Cardiac fibroblast (primary cell): Measurements from ENCODE around the gene HIF1A.
"Not testable (repeated sequence)": the region's sequence is repeated elsewhere in the genome, so short reads cannot be mapped to it uniquely, and the experiment has no call there.

Experiments
- DNase-seq, 2 donors: peaks; one replicate each; pipeline versions ENCODE4 v3.0.0 to v3.0.0-alpha.2; 2010; ENCODE audit warnings: low read depth in 2 of 2
- H3K4me3 ChIP-seq, 2 donors: replicated peaks in 1 of 2; 1 replicate in 1 of 2; 2 replicates in 1 of 2; pipeline ENCODE4 v1.5.1; 2011; ENCODE audit warnings: low read depth in 2 of 2, low read length in 2 of 2, mild to moderate bottlenecking in 2 of 2, moderate library complexity in 1 of 2
- CTCF ChIP-seq: IDR thresholded peaks from one replicate; pipeline ENCODE4 v1.5.1; 2011; ENCODE audit warnings: low read depth, mild to moderate bottlenecking, low read length, inconsistent platforms

HIF1A gene

GRCh38 chr14:61705017-61705416, 9.7 kb downstream of the HIF1A start:
- peak in 1 of 2 donors; percentile 38 for DNase-seq
- peak overlapping the region in 1 of 2 donors; percentile 82 for H3K4me3 ChIP-seq

GRCh38 chr14:61706096-61706690, 10.9 kb downstream of the HIF1A start:
- no peak for TF ChIP-seq CTCF
- peak overlapping the region; percentile 21 to 35 for H3K4me3 ChIP-seq

More at GRCh38 chr14:61705017-61705416, 9.7 kb downstream of the HIF1A start:
- no peak for TF ChIP-seq CTCF

GRCh38 chr14:61707774-61708173, 12.5 kb downstream of the HIF1A start:
- not testable (repeated sequence) for H3K4me3 ChIP-seq, DNase-seq

More at GRCh38 chr14:61706096-61706690, 10.9 kb downstream of the HIF1A start:
- DNase-seq = peak; percentile 54 to 55

GRCh38 chr14:61708693-61709092, 13.4 kb downstream of the HIF1A start:
- DNase-seq = peak; percentile 40 to 48
- peak overlapping the region in 1 of 2 donors; percentile 6 for H3K4me3 ChIP-seq

- peak overlapping the region; percentile 6 to 18 for H3K4me3 ChIP-seq
- TF ChIP-seq CTCF = no peak
- peak; percentile 46 to 51 for DNase-seq
These were observed 15.8 kb downstream of the HIF1A start for GRCh38 chr14:61710853-61711817.

- TF ChIP-seq CTCF = no peak
- H3K4me3 ChIP-seq = peak overlapping the region; percentile 1 to 9
- DNase-seq = peak; percentile 39
These were observed 16.8 kb downstream of the HIF1A start for GRCh38 chr14:61712137-61712536.

GRCh38 chr14:61713724-61714437, 18.6 kb downstream of the HIF1A start:
- H3K4me3 ChIP-seq = peak overlapping the region in 1 of 2 donors; percentile 29
- DNase-seq = no peak
- TF ChIP-seq CTCF = no peak
